Measurements from ENCODE around the gene ANKS6. TPM values are rescaled to one million over a fixed set of nuclear protein-coding genes. Genes with fewer than 3 reads are reported as not detected.

The ANKS6 gene
- total RNA-seq, 1 donor from 2014 or later = 2.4 TPM

DNA sequence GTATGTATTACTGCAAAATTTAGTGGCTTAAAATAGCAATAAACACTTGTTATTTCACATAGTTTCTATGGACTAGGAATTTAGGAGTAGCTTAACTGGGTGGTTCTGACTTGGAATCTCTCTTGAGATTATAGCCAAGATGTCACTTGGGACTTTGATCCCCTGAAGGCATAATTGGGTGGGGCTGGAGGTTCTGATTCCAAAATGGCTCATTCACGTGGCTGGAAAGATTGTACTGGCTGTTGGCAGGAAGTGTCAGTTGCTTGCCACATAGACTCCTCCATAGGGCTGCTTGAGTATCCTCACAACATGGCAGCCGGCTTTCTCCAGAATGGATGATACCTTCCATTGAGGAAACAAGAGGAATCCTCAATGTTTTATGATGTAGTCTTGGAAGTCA is 22.4 kb upstream of the ANKS6 start:
- no peak for DNase-seq (ENCODE audit: low spot score in 2 of 2)
- FAIRE-seq = no peak

DNA sequence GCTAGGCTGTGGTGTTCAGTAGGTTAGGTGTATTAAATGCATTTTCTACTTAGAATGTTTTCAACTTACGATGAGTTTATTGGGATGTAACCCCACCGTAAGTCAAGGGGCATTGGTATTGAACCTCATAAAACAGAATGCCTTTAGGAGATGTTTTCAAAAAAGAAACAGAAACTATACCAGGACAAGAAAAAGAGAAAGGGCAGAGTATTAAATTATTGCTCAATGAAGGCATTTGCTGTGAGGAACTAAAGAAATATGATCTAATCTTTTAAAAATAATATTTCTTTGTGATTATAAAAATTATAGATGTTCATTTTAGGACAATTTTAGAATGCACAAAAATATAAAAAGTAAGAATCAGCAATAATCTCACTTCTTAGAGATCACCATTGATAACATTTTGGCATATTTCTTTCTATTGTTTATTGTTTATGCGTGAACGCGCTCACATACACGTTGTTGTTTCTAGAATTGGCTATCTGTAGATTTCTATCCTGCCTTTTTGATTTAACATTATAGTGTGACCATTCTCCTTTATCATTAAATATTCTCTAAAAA is 19.1 kb upstream of the ANKS6 start:
- no peak for DNase-seq (ENCODE audit: low spot score in 2 of 2)
- peak; percentile 19 for FAIRE-seq

DNA sequence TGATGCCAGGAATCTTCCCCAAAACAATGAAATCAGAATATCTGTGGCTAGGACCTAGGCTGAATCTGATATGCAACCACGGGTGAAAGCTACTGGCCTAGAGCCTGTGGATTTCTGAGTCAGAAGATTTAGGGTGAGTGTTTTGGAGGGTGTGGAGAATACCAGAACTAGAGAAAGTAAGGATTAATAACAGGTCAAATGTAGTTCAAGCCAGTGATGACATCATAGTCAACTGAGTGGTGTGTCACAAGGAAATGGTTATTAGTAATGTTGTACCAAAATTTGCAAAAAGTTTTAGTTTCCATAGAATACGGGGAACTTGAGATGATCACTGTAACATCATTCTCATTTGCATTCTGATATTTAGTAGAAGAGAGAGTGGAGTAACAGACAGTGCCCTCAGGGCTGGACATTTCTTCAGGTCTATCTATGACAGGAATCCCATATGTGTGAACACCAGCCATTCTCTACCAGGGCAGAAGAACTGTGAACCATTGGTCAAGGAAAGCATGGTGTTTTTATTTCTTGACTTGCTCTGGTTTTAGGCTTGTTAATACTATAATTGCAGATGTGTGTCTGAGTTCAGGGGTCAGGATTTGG is 14.8 kb upstream of the ANKS6 start:
- DNase-seq (ENCODE audit: low spot score in 2 of 2) (no peak), FAIRE-seq (no peak)

DNA sequence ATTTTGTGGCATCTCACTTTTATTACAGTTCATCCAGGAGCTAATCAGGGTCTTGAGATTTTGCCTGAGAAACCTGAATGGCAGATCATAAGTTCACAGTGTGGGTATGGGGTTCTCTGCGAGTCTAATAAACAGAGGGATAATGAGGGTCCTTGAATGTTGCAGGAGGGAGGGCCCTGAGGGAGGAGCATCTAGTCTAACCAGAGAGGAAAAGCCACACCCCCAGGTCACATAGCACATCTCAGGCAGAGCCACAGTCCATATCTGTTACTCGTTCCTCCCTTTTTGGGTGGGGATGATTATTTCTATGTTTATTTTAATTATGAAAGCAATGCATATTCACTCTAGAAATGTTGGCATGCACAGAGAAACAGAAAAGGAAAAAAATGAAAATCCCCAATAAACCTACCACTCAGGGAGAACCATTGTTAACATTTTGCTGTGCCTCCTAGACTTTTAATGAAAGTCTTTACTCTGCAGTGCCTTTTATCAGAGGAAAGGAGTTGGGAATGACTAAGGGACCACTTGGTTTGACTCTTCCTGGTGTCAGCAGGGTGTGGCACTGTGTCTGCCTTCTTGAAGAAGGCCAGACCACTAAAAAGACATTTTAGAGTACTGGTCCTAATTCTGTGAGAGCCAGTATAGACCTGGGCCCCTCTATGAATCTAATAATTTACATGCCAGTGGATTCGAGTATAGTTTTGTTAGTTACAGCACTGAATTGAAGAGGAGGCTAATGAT is 13.9 kb upstream of the ANKS6 start:
- FAIRE-seq (no peak), DNase-seq (ENCODE audit: low spot score in 2 of 2) (no peak)

DNA sequence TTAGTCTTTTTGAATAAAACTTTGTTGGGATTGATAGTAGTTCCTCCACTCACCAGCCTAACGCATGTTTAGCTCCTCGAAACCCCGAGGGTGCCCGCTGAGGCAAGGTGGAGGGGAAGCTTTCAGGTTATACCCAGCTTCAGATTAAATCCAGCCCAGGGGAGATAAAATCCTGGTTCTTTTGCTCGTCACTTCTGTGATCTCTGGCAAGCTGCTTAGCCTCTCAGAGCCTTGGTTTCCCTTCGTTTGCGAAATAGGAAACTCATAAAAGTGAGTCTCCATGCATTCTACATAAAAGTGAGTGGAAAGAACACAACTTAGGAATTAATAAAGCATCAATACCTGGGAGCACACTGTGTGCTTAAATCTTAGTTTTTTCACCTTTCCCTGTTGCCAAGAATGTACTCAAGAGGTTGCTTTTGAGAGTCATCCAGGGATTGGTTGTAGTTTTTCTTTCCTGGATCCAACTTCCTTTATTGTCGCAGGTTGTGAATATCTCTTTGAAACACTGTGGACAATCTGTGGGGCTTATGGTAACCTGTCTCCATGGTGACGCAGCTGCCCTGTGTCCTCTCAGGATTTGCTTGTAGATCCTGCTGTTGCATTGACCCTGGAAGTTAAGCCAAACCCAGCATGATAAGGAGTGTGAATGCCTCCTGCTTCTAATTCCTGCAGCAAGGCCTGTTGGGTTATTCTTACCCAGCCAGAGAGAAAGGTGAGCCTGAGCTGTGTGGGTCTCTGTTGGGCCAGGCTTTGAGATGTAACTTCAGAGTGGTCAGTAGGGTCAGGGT is 13.2 kb upstream of the ANKS6 start:
- DNase-seq (ENCODE audit: low spot score in 2 of 2) = no peak
- no peak for FAIRE-seq

DNA sequence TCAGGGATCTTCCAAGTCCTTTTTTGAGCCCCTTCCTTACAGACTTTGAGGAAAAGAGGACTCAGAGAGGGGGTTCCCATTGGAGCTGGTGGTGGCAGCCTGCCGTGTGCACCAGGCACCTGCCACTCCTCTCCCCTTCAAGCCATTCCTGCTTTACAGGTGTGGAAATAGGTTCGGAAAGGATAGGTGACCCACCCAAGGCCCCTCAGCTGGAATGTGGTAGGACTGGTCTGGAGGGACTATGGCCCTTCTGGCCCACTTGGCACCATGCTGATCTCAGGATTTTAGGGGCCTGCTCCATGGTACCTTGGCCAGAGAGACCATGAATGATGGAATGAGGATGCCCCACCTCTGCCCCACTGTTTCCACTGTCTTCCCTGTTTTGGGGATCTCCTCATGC is 12.5 kb upstream of the ANKS6 start:
- no peak for FAIRE-seq
- no peak for DNase-seq (ENCODE audit: low spot score in 2 of 2)

DNA sequence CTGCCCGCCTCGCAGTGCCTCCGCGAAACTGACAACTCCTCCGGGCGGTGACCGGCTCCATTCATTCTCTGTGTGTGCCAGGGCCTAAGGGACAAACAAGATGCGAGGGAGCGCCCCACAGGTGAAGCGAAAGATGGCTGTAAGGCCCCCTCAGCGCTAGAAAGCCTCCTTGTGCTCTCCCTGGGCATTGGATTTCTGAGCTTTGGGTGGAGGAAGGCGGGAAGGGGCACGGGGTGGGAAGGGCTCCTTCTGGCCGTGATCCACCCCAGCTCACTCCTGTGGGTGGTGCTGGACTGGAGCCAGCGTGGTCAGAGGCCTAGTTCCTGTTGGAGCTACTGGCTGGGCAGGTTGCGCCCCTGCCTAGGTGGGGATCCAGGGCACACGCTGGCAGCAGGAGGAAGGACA is 12.1 kb upstream of the ANKS6 start:
- FAIRE-seq (no peak), DNase-seq (ENCODE audit: low spot score in 2 of 2) (no peak)

DNA sequence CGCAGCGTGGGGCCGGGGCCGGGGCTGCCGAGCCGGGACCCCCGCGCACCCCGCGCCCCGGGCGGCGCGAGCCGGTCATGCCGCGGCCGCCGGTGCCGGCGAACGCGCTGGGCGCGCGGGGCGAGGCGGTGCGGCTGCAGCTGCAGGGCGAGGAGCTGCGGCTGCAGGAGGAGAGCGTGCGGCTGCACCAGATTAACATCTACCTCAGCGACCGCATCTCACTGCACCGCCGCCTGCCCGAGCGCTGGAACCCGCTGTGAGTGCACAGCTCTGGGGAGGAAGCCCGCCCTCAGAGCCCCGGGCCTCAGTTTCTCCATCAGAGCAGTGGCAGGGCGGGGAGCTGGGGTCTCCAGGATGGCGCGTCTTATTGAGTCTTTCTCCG is 11.4 kb upstream of the ANKS6 start:
- FAIRE-seq (no peak), DNase-seq (ENCODE audit: low spot score in 2 of 2) (no peak)

DNA sequence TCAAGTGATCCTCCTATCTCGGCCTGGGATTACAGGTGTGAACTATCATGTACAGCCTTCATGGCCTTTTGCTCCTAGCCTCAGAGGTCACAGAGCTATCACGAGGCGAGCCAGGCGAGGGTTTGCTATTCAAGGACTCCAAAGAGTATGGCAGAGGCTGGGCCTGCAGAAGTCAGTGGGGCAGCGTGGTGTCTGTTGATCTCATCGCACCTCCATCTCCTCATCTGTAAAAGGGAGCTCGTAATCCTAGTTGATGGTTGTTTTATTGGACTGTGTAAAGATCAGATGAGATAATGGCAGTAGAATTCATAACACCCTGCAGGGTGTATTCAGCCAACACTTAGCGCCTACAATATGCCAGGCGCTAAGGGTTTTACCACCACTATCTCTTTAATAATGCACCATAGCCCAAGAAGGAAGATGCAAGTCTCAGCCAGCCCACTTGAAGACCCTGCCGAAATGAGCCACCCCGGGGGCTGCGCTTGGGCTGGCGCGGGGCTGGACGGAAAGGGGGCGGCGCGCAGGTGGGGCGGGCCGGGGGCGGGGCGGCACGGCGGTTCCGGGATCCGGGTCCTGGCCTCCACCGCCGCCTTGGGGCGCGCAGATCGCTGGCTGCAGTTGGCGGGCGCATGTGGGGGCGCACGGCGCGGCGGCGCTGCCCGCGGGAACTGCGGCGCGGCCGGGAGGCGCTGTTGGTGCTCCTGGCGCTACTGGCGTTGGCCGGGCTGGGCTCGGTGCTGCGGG is 10.9 kb upstream of the ANKS6 start, which contains the start of gene GALNT12:
TSS of gene GALNT12 (plus strand) at position 601 of the 744 bp plus-strand sequence. CDS start at position 630, 29 bp downstream.
- DNase-seq (ENCODE audit: low spot score in 2 of 2) = peak; percentile 64 to 77
- FAIRE-seq = no peak

DNA sequence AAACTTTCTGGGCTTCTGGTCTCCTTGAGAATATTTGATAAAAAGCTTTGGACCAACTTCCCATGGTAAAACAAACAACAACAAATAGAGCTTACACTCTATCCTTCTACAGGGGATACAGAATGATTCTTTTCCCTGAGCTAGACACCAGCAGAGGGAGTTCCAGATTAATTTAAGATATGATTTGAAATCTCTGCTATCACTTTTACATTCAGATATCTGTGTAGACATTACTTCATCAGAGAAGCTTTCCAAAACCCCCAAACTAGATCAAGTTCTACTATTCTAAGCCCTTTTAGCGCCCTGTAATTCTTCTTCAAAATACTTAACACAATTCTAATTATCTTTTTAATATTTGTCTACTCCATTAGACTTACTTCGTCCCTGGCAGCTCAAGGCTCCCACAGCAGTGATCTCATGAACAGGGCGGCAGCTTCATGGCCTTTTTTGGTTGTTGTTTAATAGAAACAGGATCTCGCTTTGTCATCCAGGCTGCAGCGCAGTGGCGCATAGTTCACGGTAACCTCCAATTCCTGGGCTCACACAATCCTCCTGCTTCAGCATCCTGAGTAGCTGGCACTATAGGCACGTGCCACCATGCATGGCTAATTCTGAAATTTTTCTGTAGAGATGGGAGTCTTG is 10.2 kb upstream of the ANKS6 start:
- DNase-seq (ENCODE audit: low spot score in 2 of 2) (peak in 1 of 2 donors; percentile 40), FAIRE-seq (no peak)

DNA sequence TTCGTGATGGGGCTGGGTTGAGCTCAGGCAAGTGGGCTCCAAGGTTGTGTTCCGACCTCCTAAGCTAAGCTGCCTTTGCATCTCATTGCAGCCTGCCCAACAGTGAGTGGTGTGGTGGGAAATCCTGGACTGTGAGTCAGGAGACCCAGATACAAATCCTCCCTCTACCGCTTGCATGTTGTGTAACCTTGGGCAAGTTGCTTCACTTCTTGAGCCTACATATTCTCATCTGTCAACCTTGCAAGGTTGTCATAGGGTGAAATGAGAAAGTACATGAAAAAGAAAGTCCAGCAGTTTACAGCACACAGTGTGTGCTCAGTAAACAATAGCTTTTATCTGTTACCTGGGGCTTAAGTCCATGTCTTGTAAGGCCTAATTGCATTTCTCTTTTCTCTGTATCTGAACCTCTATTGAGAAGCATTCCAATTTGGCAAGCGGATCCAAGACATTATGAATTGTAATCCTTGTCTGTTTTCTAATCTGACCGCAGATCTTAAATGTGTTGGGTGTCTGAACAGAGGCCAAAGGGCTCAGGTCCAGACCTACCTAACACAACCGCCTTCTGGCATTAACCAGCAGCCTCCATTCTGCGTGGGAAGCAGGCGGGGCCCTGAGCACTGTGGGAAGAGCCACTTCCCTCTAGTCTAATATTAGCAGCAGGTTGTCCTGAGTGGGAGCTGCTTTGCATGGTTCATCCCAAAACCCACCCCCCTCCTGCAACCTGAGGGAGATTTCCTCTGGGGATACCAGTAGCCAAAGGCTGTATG is 9.3 kb upstream of the ANKS6 start:
- no peak for DNase-seq (ENCODE audit: low spot score in 2 of 2)
- no peak for FAIRE-seq

DNA sequence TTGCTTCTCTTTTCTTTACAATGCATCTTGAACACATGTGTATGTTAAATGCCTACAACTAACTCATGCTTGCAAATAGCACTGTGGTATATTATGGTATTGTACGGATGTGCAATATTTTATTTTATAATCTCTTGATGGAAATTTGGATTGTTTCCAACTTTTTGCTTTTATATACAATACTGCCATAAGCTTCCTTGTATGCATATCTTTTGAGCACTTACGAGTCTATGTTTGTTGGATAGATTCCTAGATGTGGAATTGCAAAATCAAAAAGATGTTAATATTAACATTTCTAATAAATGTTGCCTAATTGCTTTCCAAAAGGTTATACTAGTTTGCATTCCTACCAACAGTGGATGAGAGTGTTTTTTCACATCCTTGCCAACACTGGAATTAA is 7.7 kb upstream of the ANKS6 start:
- FAIRE-seq = no peak
- DNase-seq (ENCODE audit: low spot score in 2 of 2) = no peak

DNA sequence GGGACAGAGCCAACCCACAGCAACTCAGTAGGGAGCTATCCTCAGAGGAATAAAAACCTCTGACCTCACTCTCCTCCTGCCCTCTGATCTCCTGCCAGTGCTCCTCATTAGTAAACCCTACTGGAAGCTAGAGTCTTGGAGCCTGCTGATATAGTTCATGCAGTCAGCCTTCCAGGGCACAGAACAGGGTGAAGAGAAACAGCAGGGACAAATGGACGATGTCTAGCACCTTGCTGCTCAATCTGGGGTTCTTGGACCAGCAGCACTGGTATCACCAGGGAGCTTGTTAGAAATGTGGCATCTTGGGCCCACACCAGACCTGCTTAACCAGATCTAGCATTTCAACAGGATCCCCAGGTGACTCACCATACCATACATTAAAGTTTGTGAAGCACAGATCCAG is 5.6 kb upstream of the ANKS6 start:
- DNase-seq (ENCODE audit: low spot score in 2 of 2) (no peak), FAIRE-seq (no peak)

DNA sequence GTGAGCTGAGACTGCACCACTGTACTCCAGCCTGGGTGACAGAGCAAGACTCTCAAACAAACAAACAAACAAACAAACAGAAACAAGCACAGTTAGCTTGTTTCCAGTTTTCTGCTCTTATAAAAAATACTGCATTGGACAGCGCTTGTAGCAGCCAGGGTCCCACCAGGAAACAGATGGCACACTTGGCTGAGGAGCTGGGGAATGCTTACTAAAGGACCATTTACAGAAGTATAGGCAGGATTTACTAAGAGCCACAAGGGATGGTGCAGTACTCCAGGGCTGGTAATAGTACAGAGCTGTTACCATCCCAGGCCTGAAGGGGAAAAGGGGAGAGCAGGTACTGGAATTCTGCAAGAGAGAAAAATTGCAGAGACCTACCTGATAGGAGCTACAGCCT is 5.2 kb upstream of the ANKS6 start:
- DNase-seq (ENCODE audit: low spot score in 2 of 2) (no peak), FAIRE-seq (no peak)

DNA sequence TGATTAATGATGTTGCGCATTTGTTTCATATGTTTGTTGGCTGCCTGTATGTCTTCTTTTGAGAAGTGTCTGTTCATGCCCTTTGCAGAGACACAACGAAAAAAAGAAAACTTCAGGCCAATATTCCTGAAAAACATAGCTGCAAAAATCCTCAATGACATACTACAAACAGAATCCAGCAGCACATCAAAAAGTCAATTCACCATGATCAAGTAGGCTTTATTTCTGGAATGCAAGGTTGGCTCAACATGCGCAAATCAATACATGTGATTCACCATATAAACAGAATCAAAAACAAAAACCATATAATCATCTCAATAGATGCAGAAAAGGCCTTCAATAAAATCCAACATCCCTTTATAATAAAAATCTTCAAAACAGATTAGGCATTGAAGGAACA is 1.9 kb upstream of the ANKS6 start:
- FAIRE-seq = no peak
- DNase-seq (ENCODE audit: low spot score in 2 of 2) = no peak

DNA sequence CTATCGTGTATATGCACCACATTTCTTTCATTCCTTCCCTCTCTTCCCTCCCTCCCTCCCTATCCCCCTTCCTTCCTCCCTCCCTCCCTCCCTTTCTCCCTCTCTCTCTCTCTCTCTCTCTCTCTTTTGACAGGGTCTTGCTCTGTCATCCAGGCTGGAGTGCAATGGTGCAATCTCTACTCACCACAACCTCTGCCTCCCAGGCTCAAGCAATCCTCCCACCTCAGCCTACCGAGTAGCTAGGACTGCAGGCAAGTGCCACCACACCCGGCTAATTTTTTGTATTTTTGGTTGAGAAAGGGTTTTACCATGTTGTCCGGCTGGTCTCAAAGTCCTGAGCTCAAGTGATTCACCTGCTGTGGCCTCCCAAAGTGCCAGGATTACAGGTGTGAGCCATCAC is 1.1 kb upstream of the ANKS6 start:
- FAIRE-seq = no peak
- no peak for DNase-seq (ENCODE audit: low spot score in 2 of 2)

DNA sequence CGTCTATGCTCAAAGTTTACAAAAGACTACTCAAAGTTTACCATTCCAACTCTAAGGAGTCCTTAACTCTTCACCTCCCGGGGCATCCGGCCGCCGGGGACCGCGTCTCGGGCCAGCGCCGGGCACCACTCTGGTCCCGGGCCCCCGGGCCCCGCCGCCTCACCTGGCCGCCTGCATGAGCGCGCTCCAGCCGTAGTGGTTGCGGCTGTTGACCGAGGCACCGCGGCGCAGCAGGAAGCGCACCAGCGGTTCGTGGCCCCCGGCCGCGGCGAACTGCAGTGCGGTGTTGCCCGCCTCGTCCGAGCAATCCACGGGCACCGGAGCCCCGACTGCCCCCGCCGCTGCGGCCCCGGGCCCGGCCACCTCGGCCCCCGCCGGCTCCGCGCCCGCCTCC is 388 bp downstream of the ANKS6 start:
- no peak for DNase-seq (ENCODE audit: low spot score in 2 of 2)

DNA sequence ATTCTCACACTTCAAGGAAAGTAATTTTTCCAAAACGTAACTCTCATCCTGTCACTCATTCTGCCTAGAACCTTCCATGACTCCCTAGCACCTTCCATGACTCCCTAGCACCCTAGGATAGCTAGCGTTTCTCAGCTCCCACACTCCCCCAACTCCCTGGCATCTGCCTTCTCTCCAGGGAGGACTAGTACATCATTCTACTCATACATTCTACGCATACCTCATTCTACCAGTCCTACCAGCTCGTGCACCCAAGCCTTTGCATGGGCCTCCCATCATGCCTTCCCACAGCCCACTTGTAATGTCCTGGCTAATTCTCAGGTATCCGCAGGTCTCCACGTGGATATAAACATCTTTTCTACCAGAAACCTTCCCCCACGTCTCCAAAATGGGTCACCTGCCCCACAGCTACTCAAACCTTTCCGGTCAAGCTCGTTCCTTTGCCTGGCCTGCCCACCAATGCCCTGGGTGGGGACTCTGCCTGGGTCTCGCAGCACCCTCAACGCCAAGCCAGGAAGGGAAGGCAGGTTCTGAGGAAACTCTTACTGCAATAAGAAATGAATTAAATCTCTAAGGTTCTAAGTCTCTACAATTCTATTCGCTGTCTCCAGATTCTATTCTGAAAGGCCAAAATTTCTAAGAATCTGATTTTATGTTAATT is 930 bp downstream of the ANKS6 start:
- DNase-seq (ENCODE audit: low spot score in 2 of 2) (no peak), FAIRE-seq (no peak)

More for the DNA sequence above, 388 bp downstream of the ANKS6 start:
- no peak for FAIRE-seq

DNA sequence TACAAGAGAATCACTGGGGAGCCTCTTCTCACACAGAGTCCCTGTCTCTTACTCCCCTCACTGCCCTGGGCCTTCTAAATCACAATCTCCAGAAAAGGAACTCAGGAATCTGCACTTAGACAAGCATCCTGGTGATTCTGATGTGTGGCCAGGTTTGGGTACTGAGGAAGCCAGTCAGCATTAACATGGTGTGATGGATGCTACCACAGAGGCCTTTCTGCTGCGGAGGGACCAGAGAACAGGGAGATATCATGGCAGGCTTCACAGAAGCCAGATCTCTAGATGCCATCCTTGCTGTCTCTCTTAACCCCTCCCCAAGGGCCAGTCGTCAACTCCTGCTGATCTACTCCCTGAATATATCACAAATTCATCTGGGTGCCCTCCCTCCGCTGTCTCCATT is 1.6 kb downstream of the ANKS6 start:
- DNase-seq (ENCODE audit: low spot score in 2 of 2) (no peak), FAIRE-seq (no peak)
